Measurements from ENCODE around the gene TP53INP2.

The TP53INP2 gene

DNA sequence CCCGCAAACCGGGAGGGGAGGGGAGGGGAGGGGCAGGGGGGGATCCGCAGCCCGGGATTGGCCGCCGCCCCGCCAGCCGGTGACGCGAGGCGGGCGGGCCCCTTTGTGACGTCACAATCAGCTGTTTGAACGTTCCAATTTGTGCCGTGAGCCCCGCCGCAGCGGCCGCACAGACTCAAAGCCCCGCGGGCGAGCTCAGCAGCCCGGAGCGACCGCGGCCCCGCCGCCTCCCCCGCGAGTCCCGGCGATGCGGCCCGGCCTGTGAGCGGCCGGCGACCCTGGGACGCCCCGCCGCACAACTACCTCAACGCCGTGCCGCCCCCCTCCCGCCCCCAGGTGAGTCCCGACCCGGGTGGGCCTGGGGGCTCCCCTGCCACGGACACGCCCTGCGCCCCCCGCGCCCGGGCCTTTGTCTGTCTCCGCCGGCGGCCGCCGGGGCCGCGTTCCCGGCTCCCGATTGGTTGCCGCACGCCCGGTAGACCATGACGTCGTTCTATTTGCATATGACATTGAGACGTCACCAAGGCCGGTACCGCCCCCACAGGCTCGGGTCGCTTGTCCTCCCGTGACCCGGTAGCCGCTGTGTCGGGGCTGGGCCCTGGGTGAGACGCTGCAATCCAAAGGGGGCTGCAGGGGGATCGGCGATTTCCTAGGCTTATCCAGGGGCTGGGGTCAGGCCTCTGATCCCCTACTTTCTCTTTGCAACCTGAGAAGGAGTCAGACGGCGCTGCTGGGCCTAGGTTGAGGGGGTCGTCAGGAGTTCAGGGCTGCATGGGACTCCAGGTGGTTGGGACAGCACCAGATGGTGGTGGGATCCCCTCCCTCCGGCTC is at the start of gene TP53INP2 (continued):
- TF ChIP-seq ZNF677 (tag by site-specific recombination; IDR thresholded peaks at IDR 0.05), result 0 out of 2 replicates have a peak, but pooled peaks have one; percentile 22
- TF ChIP-seq ZNF426 (tag by site-specific recombination; IDR thresholded peaks at IDR 0.05), result no peak
- TF ChIP-seq ZNF174 (tag by site-specific recombination; IDR thresholded peaks at IDR 0.05), result no peak
- no peak for TF ChIP-seq ZNF121 (tag by site-specific recombination; IDR thresholded peaks at IDR 0.05)
- TF ChIP-seq, protein P1, sequence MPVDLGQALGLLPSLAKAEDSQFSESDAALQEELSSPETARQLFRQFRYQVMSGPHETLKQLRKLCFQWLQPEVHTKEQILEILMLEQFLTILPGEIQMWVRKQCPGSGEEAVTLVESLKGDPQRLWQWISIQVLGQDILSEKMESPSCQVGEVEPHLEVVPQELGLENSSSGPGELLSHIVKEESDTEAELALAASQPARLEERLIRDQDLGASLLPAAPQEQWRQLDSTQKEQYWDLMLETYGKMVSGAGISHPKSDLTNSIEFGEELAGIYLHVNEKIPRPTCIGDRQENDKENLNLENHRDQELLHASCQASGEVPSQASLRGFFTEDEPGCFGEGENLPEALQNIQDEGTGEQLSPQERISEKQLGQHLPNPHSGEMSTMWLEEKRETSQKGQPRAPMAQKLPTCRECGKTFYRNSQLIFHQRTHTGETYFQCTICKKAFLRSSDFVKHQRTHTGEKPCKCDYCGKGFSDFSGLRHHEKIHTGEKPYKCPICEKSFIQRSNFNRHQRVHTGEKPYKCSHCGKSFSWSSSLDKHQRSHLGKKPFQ (tag by site-specific recombination; IDR thresholded peaks at IDR 0.05), result no peak
- no peak for TF ChIP-seq GFI1B (tag by site-specific recombination; IDR thresholded peaks at IDR 0.05)
- TF ChIP-seq, protein P2, sequence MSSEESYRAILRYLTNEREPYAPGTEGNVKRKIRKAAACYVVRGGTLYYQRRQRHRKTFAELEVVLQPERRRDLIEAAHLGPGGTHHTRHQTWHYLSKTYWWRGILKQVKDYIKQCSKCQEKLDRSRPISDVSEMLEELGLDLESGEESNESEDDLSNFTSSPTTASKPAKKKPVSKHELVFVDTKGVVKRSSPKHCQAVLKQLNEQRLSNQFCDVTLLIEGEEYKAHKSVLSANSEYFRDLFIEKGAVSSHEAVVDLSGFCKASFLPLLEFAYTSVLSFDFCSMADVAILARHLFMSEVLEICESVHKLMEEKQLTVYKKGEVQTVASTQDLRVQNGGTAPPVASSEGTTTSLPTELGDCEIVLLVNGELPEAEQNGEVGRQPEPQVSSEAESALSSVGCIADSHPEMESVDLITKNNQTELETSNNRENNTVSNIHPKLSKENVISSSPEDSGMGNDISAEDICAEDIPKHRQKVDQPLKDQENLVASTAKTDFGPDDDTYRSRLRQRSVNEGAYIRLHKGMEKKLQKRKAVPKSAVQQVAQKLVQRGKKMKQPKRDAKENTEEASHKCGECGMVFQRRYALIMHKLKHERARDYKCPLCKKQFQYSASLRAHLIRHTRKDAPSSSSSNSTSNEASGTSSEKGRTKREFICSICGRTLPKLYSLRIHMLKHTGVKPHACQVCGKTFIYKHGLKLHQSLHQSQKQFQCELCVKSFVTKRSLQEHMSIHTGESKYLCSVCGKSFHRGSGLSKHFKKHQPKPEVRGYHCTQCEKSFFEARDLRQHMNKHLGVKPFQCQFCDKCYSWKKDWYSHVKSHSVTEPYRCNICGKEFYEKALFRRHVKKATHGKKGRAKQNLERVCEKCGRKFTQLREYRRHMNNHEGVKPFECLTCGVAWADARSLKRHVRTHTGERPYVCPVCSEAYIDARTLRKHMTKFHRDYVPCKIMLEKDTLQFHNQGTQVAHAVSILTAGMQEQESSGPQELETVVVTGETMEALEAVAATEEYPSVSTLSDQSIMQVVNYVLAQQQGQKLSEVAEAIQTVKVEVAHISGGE (tag by site-specific recombination; conservative IDR thresholded peaks at IDR 0.05; ENCODE audit: low read depth), result no peak
- no peak for TF ChIP-seq ZNF596 (tag by site-specific recombination; IDR thresholded peaks at IDR 0.05)
- no peak for TF ChIP-seq ZNF548 (tag by site-specific recombination; IDR thresholded peaks at IDR 0.05)
- TF ChIP-seq, protein P3, sequence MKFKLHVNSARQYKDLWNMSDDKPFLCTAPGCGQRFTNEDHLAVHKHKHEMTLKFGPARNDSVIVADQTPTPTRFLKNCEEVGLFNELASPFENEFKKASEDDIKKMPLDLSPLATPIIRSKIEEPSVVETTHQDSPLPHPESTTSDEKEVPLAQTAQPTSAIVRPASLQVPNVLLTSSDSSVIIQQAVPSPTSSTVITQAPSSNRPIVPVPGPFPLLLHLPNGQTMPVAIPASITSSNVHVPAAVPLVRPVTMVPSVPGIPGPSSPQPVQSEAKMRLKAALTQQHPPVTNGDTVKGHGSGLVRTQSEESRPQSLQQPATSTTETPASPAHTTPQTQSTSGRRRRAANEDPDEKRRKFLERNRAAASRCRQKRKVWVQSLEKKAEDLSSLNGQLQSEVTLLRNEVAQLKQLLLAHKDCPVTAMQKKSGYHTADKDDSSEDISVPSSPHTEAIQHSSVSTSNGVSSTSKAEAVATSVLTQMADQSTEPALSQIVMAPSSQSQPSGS (tag by site-specific recombination; IDR thresholded peaks at IDR 0.05; ENCODE audit: low read depth), result peak; percentile 97
- no peak for TF ChIP-seq ZNF473 (tag by site-specific recombination; IDR thresholded peaks at IDR 0.05)
- no peak for TF ChIP-seq ZNF302 (tag by site-specific recombination; IDR thresholded peaks at IDR 0.05; ENCODE audit: low read depth)
- TF ChIP-seq ZNF19 (tag by site-specific recombination; IDR thresholded peaks at IDR 0.05; ENCODE audit: low read depth), result no peak
- TF ChIP-seq MYNN (tag by site-specific recombination; IDR thresholded peaks at IDR 0.05; ENCODE audit: borderline replicate concordance), result no peak
- TF ChIP-seq ZNF211 (tag by site-specific recombination; IDR thresholded peaks at IDR 0.05; ENCODE audit: low read depth), result no peak
- TF ChIP-seq, protein P4, sequence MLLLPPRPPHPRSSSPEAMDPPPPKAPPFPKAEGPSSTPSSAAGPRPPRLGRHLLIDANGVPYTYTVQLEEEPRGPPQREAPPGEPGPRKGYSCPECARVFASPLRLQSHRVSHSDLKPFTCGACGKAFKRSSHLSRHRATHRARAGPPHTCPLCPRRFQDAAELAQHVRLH (tag by site-specific recombination; IDR thresholded peaks at IDR 0.05), result no peak
- TF ChIP-seq ZNF416 (tag by site-specific recombination; IDR thresholded peaks at IDR 0.05), result no peak
- no peak for TF ChIP-seq SETDB1 (IDR thresholded peaks at IDR 0.05; ENCODE audit: insufficient read length, low read length)
- TF ChIP-seq, protein P5, sequence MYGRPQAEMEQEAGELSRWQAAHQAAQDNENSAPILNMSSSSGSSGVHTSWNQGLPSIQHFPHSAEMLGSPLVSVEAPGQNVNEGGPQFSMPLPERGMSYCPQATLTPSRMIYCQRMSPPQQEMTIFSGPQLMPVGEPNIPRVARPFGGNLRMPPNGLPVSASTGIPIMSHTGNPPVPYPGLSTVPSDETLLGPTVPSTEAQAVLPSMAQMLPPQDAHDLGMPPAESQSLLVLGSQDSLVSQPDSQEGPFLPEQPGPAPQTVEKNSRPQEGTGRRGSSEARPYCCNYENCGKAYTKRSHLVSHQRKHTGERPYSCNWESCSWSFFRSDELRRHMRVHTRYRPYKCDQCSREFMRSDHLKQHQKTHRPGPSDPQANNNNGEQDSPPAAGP (tag by site-specific recombination; IDR thresholded peaks at IDR 0.05), result 0 out of 2 replicates have a peak, but pooled peaks have one; percentile 9
- TF ChIP-seq ZNF10 (tag by site-specific recombination; IDR thresholded peaks at IDR 0.05), result no peak
- no peak for TF ChIP-seq PRDM1 (tag by site-specific recombination; IDR thresholded peaks at IDR 0.05)
- TF ChIP-seq, protein P6, sequence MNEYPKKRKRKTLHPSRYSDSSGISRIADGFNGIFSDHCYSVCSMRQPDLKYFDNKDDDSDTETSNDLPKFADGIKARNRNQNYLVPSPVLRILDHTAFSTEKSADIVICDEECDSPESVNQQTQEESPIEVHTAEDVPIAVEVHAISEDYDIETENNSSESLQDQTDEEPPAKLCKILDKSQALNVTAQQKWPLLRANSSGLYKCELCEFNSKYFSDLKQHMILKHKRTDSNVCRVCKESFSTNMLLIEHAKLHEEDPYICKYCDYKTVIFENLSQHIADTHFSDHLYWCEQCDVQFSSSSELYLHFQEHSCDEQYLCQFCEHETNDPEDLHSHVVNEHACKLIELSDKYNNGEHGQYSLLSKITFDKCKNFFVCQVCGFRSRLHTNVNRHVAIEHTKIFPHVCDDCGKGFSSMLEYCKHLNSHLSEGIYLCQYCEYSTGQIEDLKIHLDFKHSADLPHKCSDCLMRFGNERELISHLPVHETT (tag by site-specific recombination; IDR thresholded peaks at IDR 0.05), result no peak
- TF ChIP-seq ZNF324 (tag by site-specific recombination; IDR thresholded peaks at IDR 0.05), result no peak
- TF ChIP-seq ZNF133 (tag by site-specific recombination; IDR thresholded peaks at IDR 0.05), result no peak
- TF ChIP-seq GLIS2 (tag by site-specific recombination; IDR thresholded peaks at IDR 0.05), result peak; percentile 69
- TF ChIP-seq, protein P7, sequence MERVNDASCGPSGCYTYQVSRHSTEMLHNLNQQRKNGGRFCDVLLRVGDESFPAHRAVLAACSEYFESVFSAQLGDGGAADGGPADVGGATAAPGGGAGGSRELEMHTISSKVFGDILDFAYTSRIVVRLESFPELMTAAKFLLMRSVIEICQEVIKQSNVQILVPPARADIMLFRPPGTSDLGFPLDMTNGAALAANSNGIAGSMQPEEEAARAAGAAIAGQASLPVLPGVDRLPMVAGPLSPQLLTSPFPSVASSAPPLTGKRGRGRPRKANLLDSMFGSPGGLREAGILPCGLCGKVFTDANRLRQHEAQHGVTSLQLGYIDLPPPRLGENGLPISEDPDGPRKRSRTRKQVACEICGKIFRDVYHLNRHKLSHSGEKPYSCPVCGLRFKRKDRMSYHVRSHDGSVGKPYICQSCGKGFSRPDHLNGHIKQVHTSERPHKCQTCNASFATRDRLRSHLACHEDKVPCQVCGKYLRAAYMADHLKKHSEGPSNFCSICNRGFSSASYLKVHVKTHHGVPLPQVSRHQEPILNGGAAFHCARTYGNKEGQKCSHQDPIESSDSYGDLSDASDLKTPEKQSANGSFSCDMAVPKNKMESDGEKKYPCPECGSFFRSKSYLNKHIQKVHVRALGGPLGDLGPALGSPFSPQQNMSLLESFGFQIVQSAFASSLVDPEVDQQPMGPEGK (tag by site-specific recombination; IDR thresholded peaks at IDR 0.05), result peak; percentile 28
- no peak for TF ChIP-seq ZSCAN30 (tag by site-specific recombination; IDR thresholded peaks at IDR 0.05)
- peak; percentile 49 for TF ChIP-seq SP3 (tag by site-specific recombination; IDR thresholded peaks at IDR 0.05)
- no peak for TF ChIP-seq ZNF140 (tag by site-specific recombination; IDR thresholded peaks at IDR 0.05)

Measured in HEK293 (cell line).